GM20000 (cell line): Measurements from ENCODE around the gene HNRNPDL.

Experiments used
- DNase-seq: peaks from one replicate; pipeline ENCODE4 v3.0.0; 2012; ENCODE audit warnings: low spot score
- TF ChIP-seq, protein P1 (sequence below): IDR thresholded peaks from 2 replicates; pipeline ENCODE4 v1.5.1; 2012; ENCODE audit warnings: mild to moderate bottlenecking, control low read depth; ENCODE audit errors: extremely low read depth, missing control alignments

Gene HNRNPDL

DNA sequence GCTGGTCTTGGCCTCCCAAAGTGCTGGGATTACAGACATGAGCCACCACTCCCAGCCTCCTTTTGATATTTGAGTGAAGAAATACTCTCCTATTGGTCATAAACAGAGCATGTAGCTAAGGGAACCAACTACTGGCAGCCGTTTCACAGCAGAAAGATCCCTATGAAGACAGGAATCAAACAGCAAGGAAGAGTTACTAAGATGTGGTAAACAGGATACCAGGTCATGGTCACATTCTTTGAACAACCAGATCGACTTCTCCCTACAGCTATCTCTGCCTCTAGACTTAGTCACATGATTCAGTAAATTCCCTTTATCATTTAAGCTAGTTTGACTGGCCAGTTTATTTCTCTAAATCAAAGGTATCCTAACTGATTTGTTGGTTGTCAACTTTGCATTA lies 47.5 kb downstream of the HNRNPDL start:
- TF ChIP-seq, protein P1, sequence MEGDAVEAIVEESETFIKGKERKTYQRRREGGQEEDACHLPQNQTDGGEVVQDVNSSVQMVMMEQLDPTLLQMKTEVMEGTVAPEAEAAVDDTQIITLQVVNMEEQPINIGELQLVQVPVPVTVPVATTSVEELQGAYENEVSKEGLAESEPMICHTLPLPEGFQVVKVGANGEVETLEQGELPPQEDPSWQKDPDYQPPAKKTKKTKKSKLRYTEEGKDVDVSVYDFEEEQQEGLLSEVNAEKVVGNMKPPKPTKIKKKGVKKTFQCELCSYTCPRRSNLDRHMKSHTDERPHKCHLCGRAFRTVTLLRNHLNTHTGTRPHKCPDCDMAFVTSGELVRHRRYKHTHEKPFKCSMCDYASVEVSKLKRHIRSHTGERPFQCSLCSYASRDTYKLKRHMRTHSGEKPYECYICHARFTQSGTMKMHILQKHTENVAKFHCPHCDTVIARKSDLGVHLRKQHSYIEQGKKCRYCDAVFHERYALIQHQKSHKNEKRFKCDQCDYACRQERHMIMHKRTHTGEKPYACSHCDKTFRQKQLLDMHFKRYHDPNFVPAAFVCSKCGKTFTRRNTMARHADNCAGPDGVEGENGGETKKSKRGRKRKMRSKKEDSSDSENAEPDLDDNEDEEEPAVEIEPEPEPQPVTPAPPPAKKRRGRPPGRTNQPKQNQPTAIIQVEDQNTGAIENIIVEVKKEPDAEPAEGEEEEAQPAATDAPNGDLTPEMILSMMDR, result no peak
- no peak for DNase-seq

DNA sequence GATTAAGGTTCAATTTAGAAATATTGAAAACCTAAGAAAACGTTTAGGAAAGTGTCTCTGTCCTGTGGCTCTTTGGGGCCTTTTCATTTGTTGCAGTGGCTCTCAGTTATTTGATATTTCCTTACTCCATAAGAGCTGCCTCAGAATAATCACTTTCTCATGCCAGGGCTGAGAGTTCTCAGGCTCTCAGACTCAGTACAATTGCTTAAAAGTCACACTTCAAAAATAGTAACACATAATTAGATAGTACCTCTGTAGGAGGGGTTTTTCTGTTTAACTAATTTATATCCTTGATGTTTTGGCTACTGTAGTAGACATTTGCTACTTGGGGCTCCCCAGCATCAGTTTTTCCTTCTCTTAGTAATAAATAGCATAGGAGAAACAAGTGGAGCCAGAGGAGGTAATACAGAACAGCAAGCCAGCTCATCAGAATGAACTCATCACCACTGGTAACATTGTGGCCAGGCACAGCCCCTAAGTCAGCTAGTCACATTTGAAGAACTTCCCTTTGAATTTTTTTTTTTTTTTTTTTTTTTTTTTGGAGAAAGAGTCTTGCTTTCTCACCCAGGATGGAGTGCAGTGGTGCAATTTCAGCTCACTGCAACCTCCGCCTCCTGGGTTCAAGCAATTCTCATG lies 48.5 kb downstream of the HNRNPDL start:
- TF ChIP-seq, protein P1, result no peak
- DNase-seq, result no peak

DNA sequence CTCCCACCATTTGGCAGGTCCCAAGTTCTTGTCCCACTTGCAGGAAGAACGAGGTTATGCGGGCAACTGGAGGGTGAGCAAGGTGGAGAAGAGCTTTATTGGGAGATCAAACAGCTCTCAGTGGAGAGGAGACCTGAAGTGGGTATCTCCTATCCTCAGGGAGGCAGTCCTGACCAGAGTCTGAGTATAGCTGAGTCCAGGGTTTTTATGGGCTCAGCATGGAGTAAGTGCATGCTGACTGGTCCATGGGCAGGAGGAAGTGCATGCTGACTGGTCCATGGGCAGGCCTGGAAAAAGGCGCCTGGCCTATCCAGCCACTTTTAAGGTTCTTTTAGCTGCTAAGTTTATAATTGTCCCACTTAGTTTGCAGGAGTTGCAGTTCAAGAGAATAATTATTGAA lies 49.0 kb downstream of the HNRNPDL start:
- DNase-seq, result no peak
- TF ChIP-seq, protein P1, result no peak

DNA sequence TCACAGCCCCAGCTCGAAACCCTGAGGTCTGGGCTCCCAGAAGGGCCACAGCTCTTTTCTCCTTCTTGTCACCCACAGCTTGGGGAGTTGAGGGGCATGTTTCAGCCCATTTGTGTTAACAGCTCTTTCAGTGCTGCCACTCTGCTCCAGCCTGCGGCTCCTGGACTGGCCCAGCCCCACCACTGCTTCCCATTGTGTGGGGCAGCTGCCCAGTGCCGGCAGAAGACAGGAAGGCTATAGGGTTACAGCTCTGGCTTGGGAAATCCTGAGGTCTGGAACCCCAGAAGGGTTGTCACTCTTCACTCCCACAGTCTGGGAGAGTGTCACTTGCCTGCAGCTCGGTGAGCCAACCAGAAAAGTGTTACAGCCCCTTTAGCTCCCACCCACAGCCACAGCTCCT lies 49.4 kb downstream of the HNRNPDL start:
- TF ChIP-seq, protein P1, result no peak
- DNase-seq, result no peak

DNA sequence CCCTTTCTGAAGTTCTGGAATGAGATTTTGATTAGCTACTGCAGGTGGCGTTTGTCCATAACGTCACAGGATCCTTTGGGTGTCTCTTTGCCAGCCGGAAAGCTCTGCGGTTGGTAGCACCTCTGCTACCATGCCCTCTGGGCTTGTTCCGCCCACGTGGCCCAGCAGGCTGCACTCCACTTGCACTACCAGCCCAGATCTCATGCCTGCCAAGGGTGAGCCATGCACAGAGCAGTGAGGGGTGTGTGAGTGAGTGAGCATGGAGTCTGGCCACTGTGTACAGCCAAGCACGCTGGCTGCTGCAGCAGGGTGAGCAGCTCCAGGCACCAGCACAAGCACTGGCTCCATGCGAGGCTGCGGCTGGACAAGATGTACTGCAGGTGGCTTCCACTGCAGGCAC lies 49.9 kb downstream of the HNRNPDL start:
- no peak for DNase-seq
- TF ChIP-seq, protein P1, result no peak

DNA sequence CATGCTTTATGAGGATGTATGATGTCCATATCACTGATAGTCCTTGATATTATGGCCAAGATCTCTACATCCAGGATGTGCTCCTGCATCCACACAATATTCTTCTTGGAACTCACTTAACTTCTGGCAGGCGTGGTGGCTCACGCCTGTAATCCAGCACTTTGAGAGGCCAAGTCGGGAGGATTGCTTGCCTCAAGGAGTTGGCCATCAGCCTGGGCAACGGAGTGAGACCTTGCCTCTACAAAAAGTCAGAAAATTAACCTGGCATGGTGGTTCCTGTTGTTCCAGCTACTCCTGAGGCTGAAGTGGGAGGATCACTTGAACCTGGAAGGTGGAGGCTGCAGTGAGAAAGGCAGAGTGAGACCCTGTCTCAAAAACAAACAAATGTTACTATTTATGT lies 54.2 kb downstream of the HNRNPDL start:
- no peak for DNase-seq
- TF ChIP-seq, protein P1, result no peak

DNA sequence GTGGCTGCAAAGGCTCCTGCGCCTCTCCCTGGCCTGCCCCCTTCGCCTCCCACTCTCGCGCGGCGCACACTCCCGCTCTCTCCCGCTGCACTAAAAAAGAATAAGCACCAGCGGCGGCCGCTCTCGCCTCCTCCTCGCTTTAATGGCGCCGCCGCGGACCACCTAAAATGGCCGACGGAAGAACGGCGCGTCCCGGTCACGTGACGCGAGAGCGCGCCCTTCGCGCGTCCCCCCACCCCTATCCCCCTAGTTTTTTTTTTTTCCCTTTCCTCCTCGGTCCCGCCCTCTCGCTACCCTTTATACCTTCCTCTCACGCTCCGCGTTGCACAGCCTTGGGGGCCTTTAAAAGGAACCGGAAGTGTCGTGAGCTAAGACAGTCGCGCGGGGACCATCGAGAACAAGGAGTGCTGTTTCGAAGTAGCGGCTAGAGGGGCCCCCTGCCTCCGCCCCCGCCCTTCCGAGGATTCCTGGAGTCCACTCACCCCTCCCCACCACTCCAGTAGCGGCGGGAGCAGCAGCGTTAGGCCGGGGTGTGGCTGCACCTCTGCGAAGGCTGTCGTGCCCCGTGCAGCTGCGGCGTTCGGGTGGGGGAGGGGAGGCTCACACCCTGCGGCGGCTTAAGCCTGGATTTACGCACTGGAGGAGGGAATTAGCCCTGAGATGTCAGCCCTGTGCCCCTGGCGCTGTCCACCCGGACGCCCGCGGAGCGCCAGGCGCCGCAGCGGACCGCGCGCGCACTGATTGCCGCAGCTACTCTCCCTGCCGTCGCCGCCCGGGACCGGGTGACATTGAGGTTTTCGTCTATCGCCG lies 56.2 kb downstream of the HNRNPDL start, which contains the start of gene HNRNPD:
Gene HNRNPD (minus strand): TSS at position 176 of the 810 bp plus-strand sequence. CDS start 313 bp downstream, outside the sequence.
- TF ChIP-seq, protein P1, result no peak
- DNase-seq, result peak; percentile 98
